ENCODE measurements around the gene MED16.

- no peak for TF ChIP-seq MAX (CRISPR knock-in tag; IDR thresholded peaks at IDR 0.05)
- TF ChIP-seq CREB1 (CRISPR knock-in tag; IDR thresholded peaks at IDR 0.05): no peak
- no peak for TF ChIP-seq MYBL2 (CRISPR knock-in tag; IDR thresholded peaks at IDR 0.05)
- no peak for TF ChIP-seq CTCF (IDR thresholded peaks at IDR 0.05)
- no peak for TF ChIP-seq MXD4 (CRISPR knock-in tag; IDR thresholded peaks at IDR 0.05; ENCODE audit: borderline replicate concordance)
Measured at GRCh38 chr19:940591-941291, 47.8 kb upstream of the MED16 start.

All from WTC11 (cell line).